ENCODE results near the gene MTX1. TPM values are rescaled to one million over a fixed set of nuclear protein-coding genes. Genes with fewer than 3 reads are reported as not detected.

MTX1 gene
- total RNA-seq, 4 donors from 2014 or later, result 14.4 to 26.9 (median 24.6) TPM

- intact Hi-C loops (cut with DNase I; ENCODE audit: low total_unique reads) (no loop called here), in situ Hi-C loops (cut with MboI; ENCODE audit: low sequenced_read_pairs in 4 of 4) (no loop called here)
- no peaks in the 10 kb centered on the region for H3K9me3 ChIP-seq
- H3K4me1 ChIP-seq, result peaks cover 0 to 10% of the 10 kb centered on the region in 2 donors
- H3K36me3 ChIP-seq, result no peaks in the 10 kb centered on the region
- H3K27me3 ChIP-seq, result no peaks in the 10 kb centered on the region
- TF ChIP-seq CTCF (IDR thresholded peaks at IDR 0.05 in 4 of 5, conservative IDR thresholded peaks at IDR 0.05 in 1 of 5) (no peak), POLR2A (IDR thresholded peaks at IDR 0.05) (no peak)
- H3K27ac ChIP-seq, result no peak overlapping the region
- ATAC-seq (no peak), DNase-seq (no peak)
- no peak overlapping the region for H3K4me3 ChIP-seq
Observed at GRCh38 chr1:155181371-155182051, 27.0 kb upstream of the MTX1 start.

GRCh38 chr1:155182052-155182550, 26.4 kb upstream of the MTX1 start:
- TF ChIP-seq POLR2A (IDR thresholded peaks at IDR 0.05), result no peak
- no peak for TF ChIP-seq CTCF (IDR thresholded peaks at IDR 0.05 in 4 of 5, conservative IDR thresholded peaks at IDR 0.05 in 1 of 5)
- H3K27me3 ChIP-seq, result no peaks in the 10 kb centered on the region
- H3K36me3 ChIP-seq, result no peaks in the 10 kb centered on the region
- H3K27ac ChIP-seq, result no peak overlapping the region
- ATAC-seq, result no peak
- peaks cover 0 to 10% of the 10 kb centered on the region in 2 donors for H3K4me1 ChIP-seq
- DNase-seq, result no peak
- H3K4me3 ChIP-seq, result no peak overlapping the region
- in situ Hi-C loops (cut with MboI; ENCODE audit: low sequenced_read_pairs in 4 of 4), result no loop called here
- H3K9me3 ChIP-seq, result no peaks in the 10 kb centered on the region
- intact Hi-C loops (cut with DNase I; ENCODE audit: low total_unique reads), result no loop called here

GRCh38 chr1:155183775-155184221, 24.7 kb upstream of the MTX1 start:
- Histone ChIP-seq H3K4me1 (peaks cover 0 to 10% of the 10 kb centered on the region in 2 donors), H3K36me3 (no peaks in the 10 kb centered on the region), H3K27ac (no peak overlapping the region), H3K4me3 (no peak overlapping the region), H3K27me3 (no peaks in the 10 kb centered on the region), H3K9me3 (no peaks in the 10 kb centered on the region)
- DNase-seq (no peak), ATAC-seq (no peak)
- in situ Hi-C loops (cut with MboI; ENCODE audit: low sequenced_read_pairs in 4 of 4), result no loop called here
- no peak for TF ChIP-seq POLR2A (IDR thresholded peaks at IDR 0.05)
- TF ChIP-seq CTCF (IDR thresholded peaks at IDR 0.05 in 4 of 5, conservative IDR thresholded peaks at IDR 0.05 in 1 of 5), result no peak
- intact Hi-C loops (cut with DNase I; ENCODE audit: low total_unique reads), result no loop called here

- no peak for TF ChIP-seq CTCF (IDR thresholded peaks at IDR 0.05 in 4 of 5, conservative IDR thresholded peaks at IDR 0.05 in 1 of 5)
- TF ChIP-seq POLR2A (IDR thresholded peaks at IDR 0.05), result no peak
- Histone ChIP-seq H3K27me3 (no peaks in the 10 kb centered on the region), H3K4me3 (no peak overlapping the region), H3K36me3 (no peaks in the 10 kb centered on the region), H3K9me3 (no peaks in the 10 kb centered on the region), H3K27ac (peak overlapping the region in 1 of 4 donors; percentile 52), H3K4me1 (peaks cover 0 to 10% of the 10 kb centered on the region in 2 donors)
- in situ Hi-C loops (cut with MboI; ENCODE audit: low sequenced_read_pairs in 4 of 4) (no loop called here), intact Hi-C loops (cut with DNase I; ENCODE audit: low total_unique reads) (no loop called here)
- DNase-seq (no peak), ATAC-seq (no peak)
Observed at GRCh38 chr1:155184351-155184811, 24.1 kb upstream of the MTX1 start.

Measured in gastrocnemius medialis (tissue), 4 donors.